Measurements from ENCODE around the gene SMG6. TPM values are rescaled to one million over a fixed set of nuclear protein-coding genes. Genes with fewer than 3 reads are reported as not detected.

Gene SMG6
- total RNA-seq, 1 experiment from 2014 or later, result 28.6 TPM

GRCh38 chr17:2172999-2173398 is 130.6 kb downstream of the SMG6 start:
- Histone ChIP-seq H3K4ac (ENCODE audit: low read depth, low read length) (no peak overlapping the region), H3K9ac (ENCODE audit: extremely low read depth, insufficient read length, low read length) (no peak overlapping the region), H3K9me3 (ENCODE audit: control insufficient read depth, low read depth, low read length) (no peaks in the 10 kb centered on the region), H2BK20ac (ENCODE audit: low read depth, low read length, poor library complexity, severe bottlenecking) (no peak overlapping the region), H3K27me3 (ENCODE audit: insufficient read depth, low read length) (no peaks in the 10 kb centered on the region), H3K79me1 (ENCODE audit: insufficient read depth, low read depth, low read length, poor library complexity, severe bottlenecking) (no peaks in the 10 kb centered on the region), H2BK15ac (ENCODE audit: low read depth, low read length) (no peak overlapping the region), H2BK120ac (ENCODE audit: low read depth, low read length, poor library complexity, severe bottlenecking) (no peak overlapping the region), H3K27ac (ENCODE audit: insufficient read length, low read depth, low read length) (no peak overlapping the region), H2AFZ (ENCODE audit: low read length) (no peak overlapping the region), H3K14ac (ENCODE audit: insufficient read depth, low read length) (no peak overlapping the region), H3K23ac (ENCODE audit: insufficient read length, low read depth, low read length) (no peak overlapping the region), H3K79me2 (ENCODE audit: insufficient read depth, low read length) (no peaks in the 10 kb centered on the region), H4K8ac (replicated peaks; ENCODE audit: insufficient read length, low read depth, low read length) (no peak overlapping the region), H4K91ac (ENCODE audit: insufficient read length, low read depth, low read length) (no peak overlapping the region), H2AK5ac (ENCODE audit: insufficient read length, low read length) (no peak overlapping the region), H3K23me2 (ENCODE audit: insufficient read length, low read depth, low read length, poor library complexity, severe bottlenecking) (no peaks in the 10 kb centered on the region), H2BK12ac (ENCODE audit: insufficient read length, low read depth, low read length) (no peak overlapping the region), H2BK5ac (ENCODE audit: insufficient read length, low read length) (no peak overlapping the region), H3K18ac (ENCODE audit: insufficient read length, low read depth, low read length) (no peak overlapping the region), H3K56ac (ENCODE audit: insufficient read length, low read depth, low read length) (no peak overlapping the region), H4K20me1 (ENCODE audit: control insufficient read depth, insufficient read depth, insufficient read length) (no peaks in the 10 kb centered on the region), H3K4me1 (ENCODE audit: insufficient read depth, low read length) (no peaks in the 10 kb centered on the region), H4K5ac (ENCODE audit: insufficient read length, low read depth, low read length) (no peak overlapping the region), H3K4me2 (ENCODE audit: insufficient read depth, insufficient read length, low read length) (no peak overlapping the region), H3T11ph (ENCODE audit: low read length) (no peak overlapping the region)
- TF ChIP-seq CTCF (conservative IDR thresholded peaks at IDR 0.05), result no peak
- WGBS (ENCODE audit: extremely low coverage, insufficient read length, low lambda C conversion rate), result no CpG with 5 or more reads among the region's 1 CpG
- no peak overlapping the region for H3K4me3 Mint-ChIP-seq
- DNase-seq, result no peak
- H3K9me3 Mint-ChIP-seq, result no peaks in the 10 kb centered on the region
- H3K4me1 Mint-ChIP-seq, result peaks cover 5 to 16% of the 10 kb centered on the region in 2 experiments
- H3K36me3 Mint-ChIP-seq (ENCODE audit: insufficient read depth in 1 of 3, low read depth in 3 of 3), result peaks cover 2 to 17% (median 6%) of the 10 kb centered on the region in 3 experiments; a peak in 6 of 7 replicates
- H3K27ac Mint-ChIP-seq, result peak overlapping the region in 2 of 3 experiments; percentile 18 to 40; a peak in 2 of 7 replicates
- H3K27me3 Mint-ChIP-seq (ENCODE audit: low read depth), result no peaks in the 10 kb centered on the region
